Measurements from ENCODE around the gene MYADML2.

Gene MYADML2

DNA sequence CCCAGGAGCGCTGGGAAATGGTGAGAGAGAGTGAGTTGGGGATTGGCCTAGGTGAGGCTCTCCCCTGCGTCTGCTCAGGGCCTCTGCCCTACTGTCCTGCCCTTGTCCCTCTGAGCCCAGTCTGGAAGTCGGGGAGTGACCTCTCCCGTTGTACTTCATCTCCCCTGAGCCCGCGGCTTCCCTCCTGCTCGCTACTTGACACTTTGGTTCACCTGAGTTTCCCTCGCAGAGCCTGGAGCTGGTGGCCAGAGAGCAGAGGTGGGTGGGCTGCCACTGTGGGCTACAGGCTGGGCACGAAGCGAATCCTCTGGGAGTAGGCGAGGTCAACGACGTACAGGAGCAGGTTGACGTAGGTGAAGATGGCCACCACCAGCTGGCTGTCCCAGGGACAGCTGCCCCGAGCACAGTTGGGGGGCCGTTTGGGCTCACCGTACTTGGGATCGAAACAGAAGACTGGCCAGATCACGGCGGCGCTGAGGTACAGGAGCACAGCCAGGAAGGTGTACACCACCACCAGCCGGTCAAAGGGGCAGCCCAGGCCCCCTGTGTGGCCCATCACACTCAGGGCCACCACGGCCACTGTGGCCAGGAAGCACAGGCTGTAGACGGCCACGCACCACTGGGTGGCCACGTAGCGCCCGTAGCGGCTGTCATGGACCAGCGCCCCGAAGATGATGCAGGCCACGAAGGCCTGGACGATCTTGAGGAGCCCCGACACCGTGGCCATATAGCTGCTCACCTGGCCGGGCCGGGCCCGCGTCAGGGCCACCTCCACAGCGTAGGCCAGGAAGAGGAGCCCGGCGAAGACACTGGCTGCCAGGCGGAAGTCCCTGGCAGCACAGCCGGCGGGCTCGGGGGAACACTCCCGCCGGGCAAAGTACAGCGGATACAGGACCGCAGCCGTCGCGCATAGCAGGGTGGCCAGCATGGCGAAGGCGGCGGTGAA is 6.2 kb downstream of the MYADML2 start:
- no peak for DNase-seq (ENCODE audit: insufficient read length, low spot score)
- no peak for FAIRE-seq

- FAIRE-seq (no peak), DNase-seq (ENCODE audit: insufficient read length, low spot score) (no peak)
Measured at GRCh38 chr17:81939881-81940385, 7.1 kb downstream of the MYADML2 start.

DNA sequence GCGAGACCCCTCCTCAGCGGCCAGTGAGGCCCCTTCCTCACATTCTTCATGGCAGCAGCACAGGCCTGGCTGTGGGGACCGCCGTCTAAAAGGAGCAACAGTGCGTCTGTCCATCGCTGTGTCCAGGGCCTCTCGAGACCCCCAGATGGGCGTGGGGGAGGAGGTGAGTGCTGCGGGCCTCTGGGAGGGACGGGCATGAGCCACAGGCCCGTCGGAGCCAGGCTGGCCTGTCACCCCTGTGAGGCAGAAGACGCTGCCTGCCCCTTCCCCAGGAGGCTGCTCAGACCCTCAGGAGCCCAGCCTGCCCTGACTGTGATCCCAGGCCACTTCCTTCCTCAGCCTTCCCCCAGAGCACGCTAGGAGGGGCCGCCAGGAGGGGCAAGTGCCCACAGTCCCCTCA is 7.8 kb downstream of the MYADML2 start:
- no peak for FAIRE-seq
- no peak for DNase-seq (ENCODE audit: insufficient read length, low spot score)

DNA sequence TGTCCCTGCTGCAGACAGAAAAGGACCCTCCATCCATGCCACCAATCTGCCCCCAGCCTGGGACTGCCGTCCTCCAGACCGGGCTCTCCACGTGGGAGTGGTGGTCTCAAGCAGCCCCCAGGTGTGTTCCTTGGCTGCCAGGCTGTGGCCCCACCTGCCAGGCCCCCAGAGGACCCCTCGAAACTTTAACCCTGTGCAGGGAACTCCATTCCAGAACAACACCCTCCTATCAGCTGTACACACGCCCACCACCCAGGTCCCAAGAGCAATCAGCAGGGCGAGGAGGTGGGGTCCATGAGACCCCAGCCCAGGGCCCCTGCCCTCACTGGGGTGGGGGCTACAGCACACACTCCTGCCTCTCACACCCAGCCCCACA is 11.3 kb downstream of the MYADML2 start:
- FAIRE-seq (no peak), DNase-seq (ENCODE audit: insufficient read length, low spot score) (no peak)

GRCh38 chr17:81934850-81935708 is 12.0 kb downstream of the MYADML2 start:
- FAIRE-seq: no peak
- DNase-seq (ENCODE audit: insufficient read length, low spot score): no peak

GRCh38 chr17:81934098-81934757 is 12.8 kb downstream of the MYADML2 start:
- DNase-seq (ENCODE audit: insufficient read length, low spot score) (no peak), FAIRE-seq (no peak)

- FAIRE-seq (no peak), DNase-seq (ENCODE audit: insufficient read length, low spot score) (no peak)
Measured at GRCh38 chr17:81933178-81933699, 13.8 kb downstream of the MYADML2 start.

DNA sequence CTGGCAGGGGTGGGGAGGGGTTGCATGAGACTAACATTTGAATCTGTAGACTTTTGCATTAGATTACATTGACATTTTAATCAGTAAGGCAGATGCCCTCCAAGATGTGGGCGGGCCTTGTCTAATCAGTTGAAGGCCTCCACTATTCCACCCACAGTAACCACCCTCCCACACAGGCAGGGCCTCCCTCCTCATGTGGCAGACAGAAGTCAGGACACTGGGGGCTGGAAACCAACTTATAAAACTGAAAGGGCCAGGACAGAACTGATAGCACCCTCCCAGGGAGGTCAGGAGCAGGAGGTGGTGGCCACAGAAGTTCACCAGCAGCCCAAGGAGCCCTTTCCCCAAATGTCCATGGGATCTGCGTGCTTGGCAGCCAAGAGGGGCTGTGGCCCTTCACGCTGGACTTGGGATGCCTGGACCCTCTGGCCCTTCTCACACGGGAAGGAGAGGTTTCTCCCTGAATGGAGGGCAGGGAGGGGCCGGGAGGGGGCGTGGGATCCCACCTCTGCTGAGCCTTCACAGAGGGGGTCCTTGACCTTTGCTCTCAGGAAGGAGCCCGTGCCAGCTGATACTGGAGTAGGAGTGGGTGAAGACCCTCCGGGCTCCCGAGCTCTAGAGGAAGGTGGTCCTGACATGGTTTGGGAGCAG is 14.6 kb downstream of the MYADML2 start:
- FAIRE-seq: no peak
- no peak for DNase-seq (ENCODE audit: insufficient read length, low spot score)

- DNase-seq (ENCODE audit: insufficient read length, low spot score): no peak
- no peak for FAIRE-seq
Measured at GRCh38 chr17:81931557-81932332, 15.3 kb downstream of the MYADML2 start.

GRCh38 chr17:81931189-81931556 is 15.9 kb downstream of the MYADML2 start:
- no peak for FAIRE-seq
- DNase-seq (ENCODE audit: insufficient read length, low spot score): no peak

GRCh38 chr17:81930142-81931125 is 16.6 kb downstream of the MYADML2 start:
- DNase-seq (ENCODE audit: insufficient read length, low spot score): no peak

GRCh38 chr17:81929253-81930141 is 17.5 kb downstream of the MYADML2 start:
- DNase-seq (ENCODE audit: insufficient read length, low spot score): no peak
- FAIRE-seq: no peak

More at GRCh38 chr17:81930142-81931125, 16.6 kb downstream of the MYADML2 start:
- FAIRE-seq: no peak

DNA sequence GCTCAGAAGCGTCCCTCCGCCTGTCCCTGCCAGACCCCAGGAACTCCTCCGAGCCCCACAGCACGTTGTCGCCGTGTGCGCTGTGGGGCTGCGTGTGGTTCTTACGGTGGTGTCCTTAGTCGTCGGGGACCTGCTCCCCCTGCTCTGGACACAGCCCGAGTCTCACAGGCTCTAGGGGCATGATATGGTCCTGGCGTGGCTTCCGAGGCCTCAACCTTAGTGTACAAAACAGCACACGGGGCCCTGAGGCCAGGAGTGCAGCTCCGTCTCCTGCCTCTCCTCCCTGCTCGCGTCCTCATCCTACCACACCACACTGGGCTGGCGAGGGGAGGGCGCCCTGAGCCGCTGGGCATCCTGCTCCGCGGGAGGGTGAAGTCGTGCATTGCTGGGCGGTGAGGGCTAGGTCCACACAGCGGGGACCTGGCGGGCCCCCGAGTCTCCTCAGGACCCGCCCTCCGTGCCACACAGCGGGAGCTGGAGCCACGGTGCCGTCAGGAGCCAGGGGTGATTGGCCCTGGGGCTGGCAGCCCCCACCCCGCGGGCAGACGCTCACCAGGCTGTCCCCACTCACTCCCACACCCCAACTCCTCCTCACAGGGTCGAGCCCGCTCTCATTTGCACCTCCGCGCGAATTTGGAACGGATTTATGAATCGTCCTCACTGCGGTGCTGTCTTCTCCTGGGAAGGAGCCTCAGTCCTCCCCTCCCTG is 18.3 kb downstream of the MYADML2 start:
- DNase-seq (ENCODE audit: insufficient read length, low spot score) (no peak), FAIRE-seq (peak; percentile 33)

DNA sequence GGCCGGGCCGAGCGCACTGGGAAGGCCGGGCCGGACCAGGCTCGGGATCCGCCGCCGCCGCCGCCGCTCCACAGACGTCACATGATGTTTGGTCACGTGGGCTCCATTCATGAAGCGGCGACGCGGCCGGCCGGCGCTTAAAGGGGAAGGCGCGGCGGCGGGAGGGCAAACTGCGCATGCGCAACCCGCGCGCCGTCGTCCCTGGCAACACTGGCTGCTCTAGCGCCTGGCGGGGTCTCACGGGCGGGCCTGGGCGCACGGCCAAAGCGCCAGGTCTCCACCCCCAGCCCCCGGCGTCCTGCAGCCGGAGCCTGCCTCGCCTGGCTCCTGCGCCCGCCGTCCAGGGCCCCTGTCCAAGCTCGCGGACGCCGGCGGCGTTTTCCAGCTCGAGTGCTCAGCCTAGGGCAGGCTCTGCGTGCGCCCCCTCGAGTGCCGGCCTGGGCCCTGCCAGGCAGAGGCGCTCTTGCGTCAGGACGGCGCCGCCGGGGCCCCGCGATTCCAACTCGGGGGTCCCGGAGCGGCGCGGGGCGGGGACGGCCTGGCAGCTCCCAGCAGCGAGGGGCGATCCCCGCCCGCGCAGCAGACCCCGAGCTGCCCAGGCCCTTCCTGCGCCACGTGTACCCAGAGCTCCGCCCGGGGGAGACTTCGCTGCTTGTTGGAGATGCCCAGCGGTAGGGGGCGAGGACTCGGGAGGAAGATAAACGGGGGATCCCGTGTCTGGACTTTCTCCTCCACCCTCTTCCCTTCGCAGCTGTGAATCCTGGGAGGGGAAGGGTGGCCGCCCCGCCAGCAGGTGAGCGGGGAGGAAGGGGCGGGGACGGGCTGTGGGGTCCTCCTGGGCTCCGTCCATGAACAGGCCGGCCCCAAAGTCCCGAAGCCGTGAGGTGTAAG is 19.1 kb downstream of the MYADML2 start, which contains the start of gene MAFG:
MAFG (minus strand) TSS at position 83 of the 891 bp plus-strand sequence. CDS start 4,550 bp downstream, outside the sequence.
- peak; percentile 100 for DNase-seq (ENCODE audit: insufficient read length, low spot score)
- peak; percentile 83 for FAIRE-seq

DNA sequence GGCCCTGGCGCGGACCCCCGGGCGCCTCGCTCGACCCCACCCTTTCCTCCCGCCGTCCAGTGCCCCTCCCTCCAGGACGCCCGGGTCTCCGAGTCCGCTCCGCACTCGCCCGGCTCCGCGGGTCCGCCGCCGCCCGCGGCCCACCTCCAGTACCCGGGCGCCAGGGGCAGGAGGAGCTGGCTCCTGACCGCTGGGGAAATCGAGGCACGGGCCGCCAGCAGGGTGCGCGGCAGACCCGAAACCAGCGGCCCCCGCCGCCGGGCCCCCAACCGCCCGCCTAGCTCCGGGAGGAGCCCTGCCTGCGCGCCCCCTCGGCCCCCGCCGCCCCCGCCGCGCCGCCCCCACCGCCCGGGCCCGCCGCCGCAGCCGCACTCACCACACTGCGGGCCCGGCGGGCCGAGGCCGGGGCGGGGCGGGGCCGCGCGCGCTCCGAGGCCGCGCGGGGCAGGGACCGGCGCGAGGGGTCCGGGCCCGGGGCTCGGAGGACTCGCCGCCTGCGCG is 19.8 kb downstream of the MYADML2 start:
- DNase-seq (ENCODE audit: insufficient read length, low spot score) (no peak), FAIRE-seq (no peak)

Measured in GM19239 (cell line).